Endometrial microvascular endothelial cells (primary cell): ENCODE measurements around the gene TCERG1L. TPM values are rescaled to one million over a fixed set of nuclear protein-coding genes. Genes with fewer than 3 reads are reported as not detected.
"Not testable (repeated sequence)": the region's sequence is repeated elsewhere in the genome, so short reads cannot be mapped to it uniquely, and the experiment has no call there.

ENCODE experiments used
- in situ Hi-C: cut with HindIII; loops from 2 replicates; pipeline ENCODE4 v1.10.0; 2017; ENCODE audit warnings: low sequenced_read_pairs, low pct_unique_long_range_greater_than_20kb; ENCODE audit errors: inconsistent ontology term
- total RNA-seq: library from RNA; depleted of rRNA; stranded (reverse); fragments of >200 nt; gene quantifications from one replicate; pipeline ENCODE4 v1.2.3, GENCODE V29; 2015; ENCODE audit errors: inconsistent ontology term

The TCERG1L gene
- total RNA-seq, 1 donor from 2014 or later: not detected

DNA sequence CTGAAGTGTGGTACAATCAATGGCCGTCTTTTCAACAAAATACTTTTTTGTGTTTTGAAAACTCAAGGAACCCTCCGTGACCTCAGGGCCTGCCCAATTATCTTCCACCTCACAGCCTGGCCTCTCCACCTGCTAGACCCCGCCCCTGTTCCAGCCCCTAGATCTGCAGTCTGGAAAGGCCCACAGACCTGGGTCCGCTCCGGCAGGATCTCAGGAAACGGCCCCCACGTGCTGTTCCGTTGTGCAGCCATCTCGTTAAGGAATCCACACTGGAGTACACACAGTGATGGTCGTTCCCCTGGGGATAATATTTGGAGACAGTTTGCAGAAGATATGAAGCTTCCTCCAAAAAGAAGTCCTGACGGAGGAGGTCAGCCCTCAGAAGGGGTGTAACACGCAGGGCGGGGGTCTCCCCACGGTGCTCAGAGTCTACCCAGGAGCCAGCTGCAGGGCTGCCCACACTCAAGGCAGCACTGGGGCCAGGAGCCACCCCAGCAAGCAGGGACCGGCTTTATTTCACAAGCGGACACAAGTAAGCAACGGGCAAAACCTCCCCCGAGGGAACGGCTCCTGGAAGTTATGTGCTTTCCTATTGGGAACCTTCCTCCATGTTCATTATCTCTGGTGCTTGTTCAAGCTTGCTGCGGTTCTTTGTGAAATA, 73.4 kb downstream of the TCERG1L start:
- in situ Hi-C loops: no loop called here

- in situ Hi-C loops: not testable (repeated sequence)
Observed at GRCh38 chr10:131234606-131235005, 76.9 kb downstream of the TCERG1L start.

DNA sequence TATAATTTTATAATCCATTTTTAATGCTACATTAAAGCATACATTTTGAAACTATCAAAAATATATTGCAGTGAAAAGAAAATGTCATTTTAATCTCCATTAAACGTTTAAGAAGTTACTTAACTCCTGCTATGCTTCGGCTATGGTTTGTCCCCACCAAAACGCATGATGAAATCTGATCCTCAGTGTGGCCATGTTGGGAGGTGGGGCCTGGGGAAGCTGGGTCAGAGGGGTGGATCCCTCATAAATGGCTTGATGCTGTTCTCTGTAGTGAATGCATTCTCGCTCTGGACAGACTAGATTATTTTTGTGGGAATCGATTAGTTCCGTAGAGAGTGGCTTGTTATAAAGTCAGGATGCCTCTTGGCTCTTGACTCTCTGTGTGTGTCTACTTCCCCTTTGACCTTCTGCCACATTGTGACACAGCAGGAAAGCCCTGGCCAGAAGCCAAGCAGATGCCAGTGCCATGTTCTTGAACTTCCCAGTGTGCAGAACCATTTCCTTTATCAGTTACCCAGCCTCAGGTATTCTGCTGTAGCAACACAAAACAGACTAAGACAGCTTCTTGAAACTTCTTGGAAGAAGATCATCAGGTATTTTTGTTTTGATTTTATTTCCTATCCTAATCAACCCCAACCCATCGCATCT, 77.8 kb downstream of the TCERG1L start:
- in situ Hi-C loops: no loop called here

DNA sequence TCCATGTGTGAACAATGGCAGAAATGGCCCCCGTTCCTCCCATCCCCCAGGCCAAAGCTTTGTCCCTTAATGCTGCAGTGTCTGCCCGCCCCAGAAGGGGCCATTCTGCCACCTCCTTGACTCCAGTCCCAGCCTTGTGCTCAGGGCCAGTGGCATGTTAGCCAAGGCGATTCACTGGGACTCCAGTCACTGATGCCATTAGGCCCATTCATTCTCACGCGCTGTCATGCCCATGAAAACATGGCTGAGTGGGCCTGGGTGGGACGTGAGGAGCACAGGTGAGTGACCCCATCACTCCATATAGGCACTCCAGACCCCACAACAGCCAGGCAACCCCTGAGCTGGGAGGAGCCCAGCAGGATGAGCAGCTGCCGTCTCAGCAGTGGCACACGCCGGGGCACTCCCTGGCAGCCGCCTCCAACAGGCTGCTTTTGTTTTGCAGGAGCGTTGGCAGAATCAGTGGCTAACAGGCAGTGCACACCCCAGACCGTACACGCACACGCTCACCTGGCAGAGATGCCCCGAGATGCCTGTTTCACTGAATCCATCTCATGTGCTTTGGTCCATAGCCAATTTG, 79.5 kb downstream of the TCERG1L start:
- in situ Hi-C loops: no loop called here

DNA sequence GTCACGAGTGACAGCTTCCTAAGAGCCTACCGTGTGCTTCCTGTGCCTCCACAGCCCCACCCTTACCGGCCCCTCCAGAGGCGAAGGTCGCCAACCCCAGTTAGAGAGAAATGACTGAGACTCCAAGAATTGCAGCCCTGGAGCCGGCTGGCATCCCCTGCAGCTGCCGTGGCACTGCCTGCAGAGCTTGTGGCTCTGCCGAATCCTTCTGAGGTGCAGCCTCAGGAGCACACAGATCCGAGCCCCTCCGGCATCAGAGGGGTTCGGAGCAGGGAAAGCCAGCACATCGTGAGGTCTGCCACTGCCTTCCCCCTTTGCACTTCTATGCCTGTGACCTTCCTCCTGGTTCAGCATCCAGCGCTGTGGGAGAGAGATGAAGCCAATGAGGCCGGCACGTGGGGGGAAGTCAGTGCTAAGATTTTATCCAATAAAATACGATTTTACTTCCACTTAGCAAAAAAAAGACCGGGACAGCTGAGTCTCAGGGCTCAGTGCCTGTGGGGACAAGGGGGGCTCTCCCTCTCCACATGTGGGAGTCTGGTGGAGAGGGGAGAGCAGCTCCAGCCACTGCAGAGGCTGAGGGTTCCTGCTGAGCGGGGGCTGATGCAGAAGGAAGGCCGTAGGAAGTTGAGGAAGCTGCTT, 80.1 kb downstream of the TCERG1L start:
- in situ Hi-C loops: no loop called here

DNA sequence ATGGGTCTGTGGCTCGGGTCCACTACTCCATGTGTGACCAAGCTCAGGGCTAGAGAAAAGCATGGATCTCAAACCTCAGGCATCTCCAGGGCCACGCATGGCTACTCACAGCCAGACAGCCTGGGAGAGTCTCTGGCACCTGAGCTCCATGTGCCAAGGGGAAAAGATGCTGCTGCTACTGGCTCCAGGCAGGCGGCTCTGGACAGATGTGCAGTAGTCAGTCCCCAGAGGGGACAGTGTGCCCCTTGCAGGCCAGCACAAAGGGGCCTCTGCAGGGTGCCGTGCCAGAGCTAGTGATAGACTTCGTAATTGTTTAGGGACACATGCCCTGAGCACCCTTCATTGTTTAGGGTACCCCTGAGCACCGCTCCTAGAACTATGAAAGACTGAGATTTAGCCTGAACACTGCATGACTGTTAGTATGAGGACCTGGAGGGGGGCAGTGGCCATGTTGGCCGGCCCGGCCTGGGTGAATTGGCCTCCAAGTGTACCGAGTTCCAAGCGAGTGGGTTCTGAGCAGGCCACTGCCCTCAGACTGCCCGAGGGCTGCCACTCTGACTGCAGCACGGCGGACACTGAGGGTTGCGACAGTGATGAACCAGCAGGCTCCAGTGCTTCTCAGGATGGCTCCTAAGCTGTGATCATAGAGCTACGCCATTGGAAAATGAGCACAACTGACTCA, 80.7 kb downstream of the TCERG1L start:
- in situ Hi-C loops: no loop called here

DNA sequence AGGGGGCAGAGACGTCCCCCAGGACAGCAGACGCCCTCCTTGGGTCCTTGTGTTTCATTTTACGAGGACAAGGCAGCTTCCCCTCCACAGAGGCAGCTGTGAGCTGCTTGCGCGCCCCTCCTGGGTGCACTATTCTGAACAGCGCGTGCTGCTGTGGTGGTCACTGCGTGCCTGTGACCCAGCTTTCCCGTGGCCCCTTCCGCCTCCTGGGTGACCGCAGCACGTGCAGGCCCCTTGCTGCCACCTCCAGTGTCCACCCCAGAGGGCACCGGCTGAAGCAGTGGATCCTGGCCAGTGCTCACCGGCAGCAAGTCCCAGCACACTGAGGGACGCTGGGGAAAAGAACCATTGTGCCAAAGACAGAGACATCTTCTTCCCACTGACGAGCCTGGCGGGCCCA, 81.4 kb downstream of the TCERG1L start:
- in situ Hi-C loops: no loop called here

DNA sequence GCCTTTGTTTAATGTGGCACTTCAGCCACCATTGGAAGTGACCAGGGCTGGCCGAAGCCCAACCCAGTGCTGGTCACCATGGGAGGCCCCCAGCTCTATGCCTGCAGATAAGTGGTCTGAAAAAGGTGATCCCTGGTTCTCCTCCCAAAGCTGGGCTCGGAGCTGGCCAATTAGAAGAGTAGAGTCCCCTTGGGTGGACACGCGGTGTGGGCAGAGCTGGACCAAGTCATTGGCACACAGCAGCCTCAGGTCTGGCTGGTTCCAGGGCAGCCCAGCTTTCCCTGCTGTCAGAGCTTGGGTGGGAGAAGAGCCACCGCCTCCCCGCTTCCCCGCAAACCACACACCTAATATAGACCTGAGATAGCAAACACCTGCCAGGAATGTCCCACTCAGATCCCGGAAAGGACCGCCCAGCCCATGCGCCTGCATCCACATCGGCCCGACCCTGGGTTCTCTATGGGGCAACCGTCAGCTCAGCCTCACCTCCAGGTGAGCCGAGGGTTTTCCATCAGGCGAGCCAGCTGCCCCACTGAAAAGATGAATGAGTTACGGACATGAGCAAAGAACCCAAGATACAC, 84.3 kb downstream of the TCERG1L start:
- in situ Hi-C loops: no loop called here

GRCh38 chr10:131226446-131227162, 84.9 kb downstream of the TCERG1L start:
- in situ Hi-C loops: no loop called here

- in situ Hi-C loops: no loop called here
Observed at GRCh38 chr10:131224106-131224505, 87.4 kb downstream of the TCERG1L start.

GRCh38 chr10:131223422-131223821, 88.1 kb downstream of the TCERG1L start:
- in situ Hi-C loops: no loop called here

DNA sequence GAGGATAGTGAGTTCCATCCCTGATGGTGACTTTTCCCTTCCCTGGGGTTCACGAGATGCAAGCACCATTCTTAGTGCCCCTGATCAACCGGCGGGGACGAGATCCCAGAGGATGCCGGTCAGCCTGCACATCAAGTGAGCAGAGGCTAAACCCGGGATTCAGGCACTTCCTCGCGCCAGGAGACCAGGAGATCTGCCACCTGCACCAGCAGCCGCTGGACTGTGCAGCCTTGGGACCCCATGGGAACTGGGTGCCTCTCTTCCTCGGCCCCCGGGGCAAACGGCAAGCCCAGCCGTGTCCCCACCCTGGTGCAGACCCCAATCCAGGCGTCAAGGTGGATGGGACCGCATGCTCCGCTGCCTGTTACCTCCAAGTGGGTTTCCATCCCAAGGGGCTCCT, 88.5 kb downstream of the TCERG1L start:
- in situ Hi-C loops: no loop called here

- in situ Hi-C loops: no loop called here
Observed at GRCh38 chr10:131221632-131222277, 89.8 kb downstream of the TCERG1L start.

GRCh38 chr10:131220601-131221171, 90.8 kb downstream of the TCERG1L start:
- in situ Hi-C loops: no loop called here

DNA sequence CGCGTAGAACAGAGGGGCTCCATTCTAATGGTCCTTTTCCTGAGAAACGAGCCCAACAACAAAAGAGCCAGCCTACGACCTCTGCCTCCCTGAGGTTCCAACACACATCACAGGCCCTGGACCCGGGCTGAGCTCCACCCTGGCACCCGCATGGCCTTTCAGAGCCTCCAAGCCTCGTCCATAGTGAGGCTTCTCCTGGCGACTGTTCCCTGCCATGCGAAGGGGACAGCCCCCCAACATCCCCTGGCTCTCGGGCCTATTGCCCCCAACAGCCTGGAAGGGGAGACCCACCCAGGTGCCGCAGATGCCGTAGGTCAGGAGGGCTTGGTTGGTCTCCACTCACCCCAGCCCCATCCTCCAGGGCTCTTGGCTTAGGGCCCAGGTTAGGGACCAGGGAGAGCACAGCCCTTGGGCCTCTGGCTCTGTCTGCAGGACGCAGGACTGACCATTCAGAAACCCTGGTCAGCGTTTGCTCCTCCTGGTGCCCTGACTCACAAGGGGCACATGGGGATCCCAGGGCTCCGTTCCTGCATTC, 91.5 kb downstream of the TCERG1L start:
- in situ Hi-C loops: no loop called here

- in situ Hi-C loops: no loop called here
Observed at GRCh38 chr10:131219584-131219886, 92.0 kb downstream of the TCERG1L start.

DNA sequence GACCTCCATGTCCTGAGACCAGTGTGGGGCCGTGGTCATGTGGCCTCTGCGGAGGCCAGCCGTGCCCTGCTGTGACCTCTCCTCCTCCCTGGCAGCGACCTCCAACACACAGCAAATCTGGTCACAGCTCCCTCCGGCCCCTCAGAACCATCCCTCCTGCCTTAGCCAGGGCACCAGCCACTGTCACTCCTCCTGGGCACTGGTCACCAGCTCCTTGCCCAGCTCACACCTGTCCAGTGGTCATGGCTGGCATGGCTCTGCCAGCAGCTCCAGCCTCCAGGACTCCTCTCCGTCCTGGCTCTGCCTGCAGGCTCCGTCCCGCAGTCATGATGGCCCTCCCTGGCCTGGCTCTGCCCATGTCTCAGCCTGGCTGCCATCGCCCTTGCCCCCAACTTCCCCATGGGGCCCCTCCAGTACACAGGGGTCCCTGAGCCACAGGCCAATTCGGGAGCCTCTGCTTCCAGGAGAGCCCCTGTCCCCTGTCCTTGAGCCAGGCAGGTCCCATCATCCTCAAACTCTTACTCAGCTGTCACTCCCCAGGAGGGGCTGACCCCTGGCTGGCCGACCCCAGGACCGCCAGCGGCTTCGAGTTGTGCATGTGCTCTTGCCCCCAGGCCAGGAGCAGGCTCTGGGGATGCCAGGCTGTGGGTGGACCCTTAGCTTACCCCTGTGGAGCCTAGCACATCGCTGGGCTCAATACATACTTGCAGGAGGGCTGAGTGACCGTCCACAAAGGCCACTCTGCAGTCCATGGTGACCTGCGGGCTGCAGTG, 92.5 kb downstream of the TCERG1L start:
- in situ Hi-C loops: no loop called here
